ENCODE data around the gene FXYD5.

FXYD5 gene

DNA sequence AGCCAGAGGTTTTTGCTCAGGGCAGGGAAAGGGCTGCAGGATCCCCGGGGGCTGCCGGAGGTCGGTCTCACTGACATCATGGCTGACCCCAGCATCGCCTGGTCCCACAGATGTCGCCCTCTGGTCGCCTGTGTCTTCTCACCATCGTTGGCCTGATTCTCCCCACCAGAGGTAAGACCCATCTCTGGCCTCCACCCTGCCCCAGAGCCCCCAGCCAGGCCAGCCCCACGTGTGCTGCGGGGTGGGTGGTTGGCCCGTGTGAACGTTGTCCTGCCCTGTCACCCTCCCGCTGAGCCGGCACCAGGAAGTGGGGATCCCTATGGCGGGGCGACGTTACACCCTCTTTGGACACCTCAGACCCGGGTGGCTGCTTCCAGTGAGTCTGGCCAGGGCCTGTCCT, 906 bp downstream of the FXYD5 start:
- in situ Hi-C loops (cut with HindIII; ENCODE audit: low sequenced_read_pairs): no loop called here

DNA sequence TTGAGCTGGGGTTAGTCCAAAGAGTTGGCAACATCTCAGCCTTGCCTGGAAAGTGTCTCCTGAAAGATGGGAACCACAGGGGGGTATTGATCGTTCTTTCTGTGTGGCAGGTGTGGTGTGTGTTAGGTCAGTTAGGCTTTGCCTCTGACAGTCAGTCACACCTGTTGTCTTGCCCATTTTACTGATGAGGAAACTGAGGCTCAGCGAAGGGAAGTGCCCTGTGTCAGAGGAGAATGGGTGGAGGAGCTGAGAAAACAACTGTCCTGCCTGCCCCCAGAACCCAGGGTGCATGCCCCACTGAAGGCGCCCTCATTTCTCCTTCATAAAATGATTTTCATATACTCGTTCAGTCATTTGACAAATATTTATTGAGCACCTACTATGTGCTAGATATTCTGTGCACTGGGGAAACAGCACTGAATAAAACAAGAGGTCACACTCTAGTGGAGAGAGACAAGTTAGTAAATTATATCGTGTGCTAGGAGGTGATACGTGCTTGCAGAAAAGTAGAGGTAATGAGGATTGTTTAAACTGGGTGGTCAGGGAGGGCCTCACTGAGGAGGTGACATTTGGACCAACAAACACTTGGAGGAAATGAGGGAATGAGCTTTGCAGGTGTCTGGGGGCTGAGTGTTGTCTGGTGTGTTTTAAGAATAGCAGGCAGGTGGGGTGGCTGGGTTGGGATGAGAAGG, 1.6 kb downstream of the FXYD5 start:
- in situ Hi-C loops (cut with HindIII; ENCODE audit: low sequenced_read_pairs): no loop called here

DNA sequence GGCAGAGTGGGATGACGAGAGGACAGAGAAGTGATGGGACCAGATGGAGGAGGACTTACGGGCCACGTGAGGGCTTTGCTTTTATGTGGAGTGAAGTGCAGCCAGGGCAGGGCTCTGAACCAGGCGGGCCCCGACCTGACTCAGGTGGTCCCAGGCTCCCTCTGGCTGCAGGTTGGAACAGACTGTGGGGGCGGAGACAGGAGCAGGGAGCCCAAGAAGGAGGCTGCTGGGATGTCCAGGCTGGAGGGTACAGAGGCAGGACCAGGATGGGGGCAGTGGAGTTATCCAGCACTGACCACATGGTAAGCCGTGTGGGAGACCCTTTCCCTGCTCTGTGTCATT, 2.1 kb downstream of the FXYD5 start:
- in situ Hi-C loops (cut with HindIII; ENCODE audit: low sequenced_read_pairs): no loop called here

DNA sequence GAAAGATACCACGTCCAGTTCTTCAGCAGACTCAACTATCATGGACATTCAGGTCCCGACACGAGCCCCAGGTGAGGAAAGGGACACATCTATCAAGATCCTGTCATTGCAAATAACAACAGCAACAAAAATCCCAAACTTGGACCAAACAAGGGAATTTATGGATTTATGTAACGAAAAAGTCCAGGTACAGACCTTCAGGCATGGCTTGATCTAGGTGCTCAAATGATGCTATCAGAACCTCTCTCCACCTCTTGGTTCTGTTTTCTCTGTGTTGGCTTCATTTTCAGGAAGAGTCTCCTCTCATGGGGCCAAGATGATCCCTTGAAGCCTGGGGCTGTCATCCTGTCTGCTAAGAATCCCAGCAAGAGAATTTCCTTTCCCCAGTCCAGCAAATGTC, 2.9 kb downstream of the FXYD5 start:
- in situ Hi-C loops (cut with HindIII; ENCODE audit: low sequenced_read_pairs): no loop called here

DNA sequence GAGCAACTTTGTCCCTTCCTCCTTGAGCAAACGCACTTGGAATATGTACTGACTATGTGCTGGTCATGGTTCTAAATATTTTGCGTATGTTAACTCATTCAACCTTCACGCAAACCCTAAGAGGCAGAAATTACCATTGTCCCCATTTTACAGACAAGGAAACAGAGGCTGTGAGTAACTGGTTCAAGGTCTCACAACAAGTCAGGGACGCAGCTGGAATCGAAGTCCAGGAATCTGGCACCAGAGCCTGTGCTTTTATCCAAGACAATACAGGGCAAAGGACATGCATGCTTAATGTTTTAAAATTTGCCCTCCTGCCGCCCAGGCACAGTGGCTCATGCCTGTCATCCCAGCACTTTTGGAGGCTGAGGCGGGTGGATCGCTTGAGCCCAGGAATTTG, 5.1 kb downstream of the FXYD5 start:
- in situ Hi-C loops (cut with HindIII; ENCODE audit: low sequenced_read_pairs): no loop called here

DNA sequence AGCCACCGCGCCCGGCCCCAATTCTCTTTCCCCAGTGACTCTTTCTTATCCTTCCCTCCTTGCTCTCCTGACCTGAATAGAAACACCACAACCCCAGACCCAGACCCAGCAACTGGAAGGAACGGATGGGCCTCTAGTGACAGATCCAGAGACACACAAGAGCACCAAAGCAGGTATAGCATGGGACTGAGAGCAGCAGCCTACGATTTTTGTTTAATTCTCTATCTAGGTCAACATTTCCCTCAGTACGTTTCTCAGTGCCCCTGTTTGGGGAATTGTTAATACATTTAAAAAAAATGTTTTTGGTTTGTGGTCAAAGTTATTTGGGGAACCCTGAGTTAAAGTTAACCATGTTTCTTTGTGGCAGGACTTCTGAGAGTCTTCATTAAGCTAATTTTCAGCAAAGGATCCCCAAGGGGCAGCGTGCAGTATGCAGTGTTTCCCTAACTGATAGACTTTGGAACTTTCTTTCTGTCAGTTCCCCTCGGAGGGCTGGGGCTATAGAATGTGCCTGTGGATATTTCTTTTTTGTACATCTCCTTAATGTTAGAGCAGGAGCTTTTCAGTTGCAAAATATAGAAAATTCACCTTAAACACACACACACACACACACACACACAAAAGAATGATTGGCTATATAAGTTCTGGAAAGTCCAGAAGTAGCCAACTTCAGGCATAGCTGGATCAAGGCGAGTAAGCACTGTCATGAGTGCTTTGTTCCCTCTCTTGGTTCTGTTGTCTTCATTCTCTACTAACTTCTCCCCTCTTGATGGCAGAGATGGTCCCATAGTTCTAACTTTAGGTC, 6.3 kb downstream of the FXYD5 start:
- in situ Hi-C loops (cut with HindIII; ENCODE audit: low sequenced_read_pairs): no loop called here

DNA sequence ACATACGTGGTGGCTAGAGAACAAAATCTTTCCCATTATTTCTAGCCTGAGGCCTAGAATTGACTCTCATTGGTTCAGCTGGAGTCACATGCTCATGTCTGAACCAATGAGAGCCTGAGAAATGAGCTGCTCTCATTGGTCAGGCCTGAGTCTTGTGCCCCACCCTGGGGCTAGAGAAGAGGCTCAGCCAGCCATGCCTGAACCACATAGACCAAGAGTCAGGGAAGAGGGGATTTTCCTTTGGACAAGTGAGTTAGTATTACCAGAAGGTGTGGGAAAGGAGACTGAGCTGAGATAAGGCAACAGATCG, 6.9 kb downstream of the FXYD5 start:
- in situ Hi-C loops (cut with HindIII; ENCODE audit: low sequenced_read_pairs): no loop called here

DNA sequence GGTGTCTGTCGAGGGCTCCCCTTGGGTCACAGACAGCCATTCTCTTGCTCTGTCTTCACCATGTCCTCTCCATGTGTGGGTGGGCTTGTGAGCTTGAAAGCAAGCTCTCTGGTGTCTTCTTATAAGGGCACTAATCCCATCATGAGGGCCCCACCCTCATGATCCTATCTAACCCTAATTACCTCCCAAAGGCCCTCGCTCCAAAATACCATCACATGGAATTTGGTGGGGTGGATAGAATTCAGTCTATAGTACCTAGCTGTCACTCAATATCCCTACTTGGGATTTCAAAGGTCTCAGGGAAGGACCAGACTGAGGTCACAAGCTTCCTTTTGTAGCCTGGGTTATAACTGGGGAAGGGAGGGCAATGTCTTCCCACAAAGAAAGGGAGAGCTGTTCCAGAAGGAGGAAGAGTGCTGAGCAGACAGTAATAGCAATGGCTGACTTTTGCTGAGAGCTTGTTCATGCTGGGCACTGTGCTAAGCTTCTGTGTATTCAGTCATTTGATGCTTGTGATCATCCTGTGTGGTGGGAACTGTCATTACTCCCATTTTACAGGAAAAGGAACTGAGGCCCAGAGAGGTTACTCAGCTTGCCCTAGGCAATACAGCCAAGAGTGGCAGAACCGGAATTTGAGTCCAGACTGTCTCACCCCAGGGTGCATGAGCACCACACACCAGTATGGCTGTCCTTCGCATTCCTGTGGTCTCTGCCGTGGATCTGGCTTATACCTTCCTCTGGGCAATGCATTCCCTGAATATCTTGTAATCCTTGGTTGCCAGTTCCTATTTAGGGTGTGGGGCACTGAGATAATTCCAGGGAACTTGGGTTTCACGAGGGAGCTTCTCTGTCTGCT, 8.2 kb downstream of the FXYD5 start:
- in situ Hi-C loops (cut with HindIII; ENCODE audit: low sequenced_read_pairs): no loop called here

DNA sequence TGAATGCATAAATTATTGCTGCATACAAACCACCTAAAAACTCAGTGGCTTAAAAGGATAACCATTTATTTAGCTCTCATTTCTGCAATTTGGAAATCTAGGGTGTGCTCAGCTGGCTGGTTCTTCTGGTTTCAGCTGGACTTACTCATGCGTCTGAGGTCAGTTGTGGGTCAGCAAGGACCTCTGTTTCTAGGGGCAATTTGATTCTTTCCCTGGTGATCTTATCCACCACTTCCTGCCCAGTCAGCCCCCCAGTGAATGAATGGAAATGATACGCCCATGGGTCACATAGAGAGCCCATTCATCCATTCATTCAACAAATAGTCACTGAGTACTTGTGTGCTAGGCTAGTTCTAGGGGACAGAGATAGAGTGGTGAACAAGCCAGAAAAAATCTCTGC, 9.9 kb downstream of the FXYD5 start:
- in situ Hi-C loops (cut with HindIII; ENCODE audit: low sequenced_read_pairs): no loop called here

DNA sequence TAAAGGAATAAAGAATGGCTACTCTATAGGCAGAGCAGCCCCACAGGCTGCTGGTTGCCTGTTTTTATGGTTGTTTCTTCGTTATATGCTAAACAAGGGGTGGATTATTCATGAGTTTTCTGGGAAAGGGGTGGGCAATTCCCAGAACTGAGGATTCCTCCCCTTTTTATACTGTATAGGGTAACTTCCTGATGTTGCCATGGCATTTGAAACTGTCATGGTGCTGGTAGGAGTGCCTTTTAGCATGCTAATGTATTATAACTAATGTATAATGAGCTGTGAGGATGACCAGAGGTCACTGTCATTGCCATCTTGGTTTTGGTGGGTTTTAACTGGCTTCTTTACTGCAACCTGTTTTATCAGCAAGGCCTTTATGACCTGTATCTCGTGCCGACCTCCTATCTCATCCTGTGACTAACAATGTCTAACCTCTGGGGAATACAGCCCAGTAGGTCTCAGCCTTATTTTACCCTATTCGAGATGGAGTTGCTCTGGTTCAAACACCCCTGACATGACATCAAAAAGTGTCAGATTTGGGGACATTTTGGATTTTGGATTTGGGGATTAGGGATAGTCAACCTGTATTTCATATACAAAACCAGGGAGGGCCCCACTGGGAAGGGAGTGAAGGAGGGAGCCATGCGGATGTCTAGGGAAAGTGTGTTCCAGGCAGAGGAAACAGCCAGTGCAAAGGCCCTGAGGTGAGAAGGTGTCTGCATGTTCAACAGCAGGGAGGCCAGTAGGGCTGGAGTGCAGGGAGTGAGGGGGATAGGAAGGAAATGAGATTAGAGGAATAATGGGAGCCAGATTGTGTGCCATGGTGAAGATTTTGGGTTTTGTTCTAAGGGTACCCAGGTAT, 10.9 kb downstream of the FXYD5 start:
- in situ Hi-C loops (cut with HindIII; ENCODE audit: low sequenced_read_pairs): no loop called here

DNA sequence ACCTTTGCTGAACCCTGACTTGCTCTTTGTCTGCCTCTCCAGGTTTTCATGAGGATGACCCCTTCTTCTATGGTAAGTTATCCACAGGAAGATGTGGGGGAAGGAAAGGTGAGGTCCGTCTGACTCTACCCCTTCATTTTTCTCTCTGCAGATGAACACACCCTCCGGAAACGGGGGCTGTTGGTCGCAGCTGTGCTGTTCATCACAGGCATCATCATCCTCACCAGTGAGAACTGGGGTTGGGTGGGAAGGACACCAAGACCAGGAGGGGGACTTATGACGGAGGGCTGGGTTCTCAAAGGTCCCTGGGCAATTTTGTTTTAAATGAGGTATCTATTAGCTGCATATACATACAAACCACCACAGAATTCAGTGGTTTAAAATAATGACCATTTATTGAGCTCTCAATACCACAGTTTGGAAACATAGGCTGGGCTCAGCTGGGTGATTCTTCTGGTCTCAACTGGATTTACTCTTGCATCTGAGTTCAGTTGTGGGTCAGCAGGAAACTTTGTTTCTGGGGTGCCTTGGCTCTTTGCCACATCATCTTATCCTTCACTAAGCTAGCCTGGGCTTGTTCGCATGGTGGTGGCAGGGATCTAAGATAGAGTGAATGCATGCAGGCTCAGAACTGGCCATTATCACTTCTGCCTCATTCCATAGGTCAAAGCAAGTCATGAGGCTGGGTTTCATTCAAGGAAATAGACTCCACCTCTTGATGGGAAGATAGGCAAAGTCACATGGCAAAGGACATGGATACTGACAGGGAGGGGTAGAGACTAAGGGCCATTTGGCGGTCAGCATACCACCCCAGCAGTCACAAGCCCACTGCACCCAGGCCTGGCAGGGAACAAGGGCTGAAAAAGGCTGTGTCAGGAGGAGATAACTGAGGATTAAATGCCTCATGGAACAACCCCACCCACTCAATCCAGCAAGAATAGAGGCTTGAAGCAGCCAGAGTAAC, 11.8 kb downstream of the FXYD5 start:
- in situ Hi-C loops (cut with HindIII; ENCODE audit: low sequenced_read_pairs): no loop called here

DNA sequence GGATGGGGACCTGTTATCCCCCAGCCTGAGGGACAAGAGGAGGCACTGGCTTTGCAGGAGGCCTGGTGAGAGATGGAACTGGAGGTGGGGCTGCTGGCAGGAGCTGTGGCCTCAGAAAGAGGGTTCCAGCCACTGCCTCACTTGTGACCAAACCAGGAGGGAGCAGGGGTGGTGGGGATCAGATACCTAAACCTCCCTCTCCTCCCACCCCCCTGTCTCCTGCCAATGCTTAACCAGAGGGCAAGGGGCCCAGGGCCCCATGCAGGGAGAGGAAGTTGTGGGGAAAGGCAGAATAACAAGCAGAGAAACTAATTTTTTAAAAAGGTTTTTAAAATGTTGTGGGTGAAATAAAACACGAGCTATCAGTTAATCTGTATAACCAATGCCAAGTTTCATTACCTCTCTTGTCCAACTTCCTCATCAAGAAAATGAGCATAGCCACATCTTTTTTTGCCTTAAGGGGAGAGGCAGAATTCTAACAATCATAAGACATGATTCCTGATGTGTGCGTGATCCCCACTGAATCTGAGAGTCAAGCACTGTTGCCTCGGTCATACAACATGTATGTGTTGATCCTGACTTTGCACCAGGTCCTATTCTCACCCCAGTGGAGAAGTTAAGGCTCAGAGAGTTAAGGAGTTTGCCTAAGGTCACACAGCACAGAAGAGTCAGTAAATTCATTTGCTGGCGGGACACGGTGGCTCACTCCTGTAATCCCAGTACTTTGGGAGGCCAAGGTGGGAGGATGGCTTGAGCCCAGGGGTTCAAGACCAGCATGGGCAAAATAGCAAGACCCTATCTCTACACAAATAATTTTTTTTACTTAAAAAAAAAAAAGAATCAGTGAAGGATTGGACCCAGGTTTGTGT, 12.9 kb downstream of the FXYD5 start:
- in situ Hi-C loops (cut with HindIII; ENCODE audit: low sequenced_read_pairs): no loop called here

DNA sequence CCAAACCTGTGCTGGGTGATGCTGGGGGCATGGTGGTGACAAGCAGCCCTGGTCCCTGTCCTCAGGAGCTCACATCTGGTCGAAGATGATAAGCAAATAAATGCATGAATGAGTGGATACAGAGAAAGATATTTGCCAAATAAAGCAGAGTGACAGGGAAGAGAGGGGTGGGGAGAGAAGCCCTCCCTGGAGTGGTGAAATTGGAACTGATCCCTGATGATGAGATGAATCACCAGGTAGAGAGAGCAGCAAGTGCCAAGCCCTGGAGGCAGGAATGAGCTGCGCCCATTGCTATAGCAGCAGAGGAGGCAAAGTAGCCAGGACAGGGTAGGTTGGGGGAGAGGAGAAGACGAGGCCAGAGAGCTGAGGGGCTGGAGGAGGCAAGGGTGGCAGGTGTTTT, 13.7 kb downstream of the FXYD5 start:
- in situ Hi-C loops (cut with HindIII; ENCODE audit: low sequenced_read_pairs): no loop called here

DNA sequence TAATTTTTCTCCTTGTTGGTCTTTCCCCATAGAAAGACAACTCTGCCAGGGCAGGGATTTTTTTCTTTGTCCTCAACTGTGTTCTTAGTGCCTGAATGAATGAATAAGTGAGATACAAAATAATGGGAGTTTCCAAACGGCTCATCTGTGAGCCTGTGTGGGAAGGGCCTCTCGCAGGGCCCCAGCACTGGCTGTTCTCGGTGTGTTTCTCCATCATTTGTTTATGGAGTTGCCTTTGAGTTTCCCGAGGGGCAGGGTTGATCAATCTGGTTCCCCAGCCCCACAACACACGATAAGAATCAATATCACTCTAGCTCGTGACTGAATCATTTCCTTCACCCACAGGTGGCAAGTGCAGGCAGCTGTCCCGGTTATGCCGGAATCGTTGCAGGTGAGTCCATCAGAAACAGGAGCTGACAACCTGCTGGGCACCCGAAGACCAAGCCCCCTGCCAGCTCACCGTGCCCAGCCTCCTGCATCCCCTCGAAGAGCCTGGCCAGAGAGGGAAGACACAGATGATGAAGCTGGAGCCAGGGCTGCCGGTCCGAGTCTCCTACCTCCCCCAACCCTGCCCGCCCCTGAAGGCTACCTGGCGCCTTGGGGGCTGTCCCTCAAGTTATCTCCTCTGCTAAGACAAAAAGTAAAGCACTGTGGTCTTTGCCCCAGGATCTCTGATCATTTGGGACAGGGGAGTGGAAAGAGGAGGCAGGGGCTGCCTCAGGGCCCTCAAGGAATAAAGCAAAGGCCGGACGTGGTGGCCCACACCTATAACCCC, 14.9 kb downstream of the FXYD5 start:
- in situ Hi-C loops (cut with HindIII; ENCODE audit: low sequenced_read_pairs): no loop called here

DNA sequence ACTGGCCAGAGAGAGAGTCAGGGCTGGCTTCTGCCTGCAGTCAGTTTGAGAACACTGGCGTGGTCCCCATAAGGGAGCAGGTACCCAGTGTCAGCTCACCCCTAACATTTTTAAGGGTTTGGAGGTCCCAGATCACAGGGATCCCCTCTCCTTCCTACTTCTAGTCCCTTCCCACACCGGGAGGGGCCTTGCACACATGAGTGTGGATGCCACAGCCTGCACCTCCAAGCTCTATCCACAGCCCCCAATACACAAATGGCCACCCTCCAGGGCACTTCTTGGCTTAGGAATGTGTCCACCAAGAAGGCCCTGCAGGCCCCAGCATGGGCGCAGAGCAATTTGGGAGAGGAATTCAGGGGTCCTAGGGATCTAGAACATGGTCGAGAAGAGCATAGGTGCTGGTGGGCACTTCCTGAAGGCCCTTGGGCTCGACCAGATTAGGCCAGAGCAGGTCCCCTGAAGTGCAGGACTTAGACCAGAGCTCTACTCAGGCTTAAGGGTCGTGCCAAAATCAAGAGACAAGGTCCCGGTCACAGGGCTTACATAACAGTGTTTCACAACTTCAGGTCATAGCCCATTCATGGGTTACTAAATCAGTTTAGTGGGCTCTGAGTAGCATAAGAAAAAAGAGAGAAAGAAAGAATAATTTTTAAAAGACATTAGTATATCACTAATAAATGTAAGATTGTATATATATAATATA, 16.0 kb downstream of the FXYD5 start:
- in situ Hi-C loops (cut with HindIII; ENCODE audit: low sequenced_read_pairs): no loop called here

DNA sequence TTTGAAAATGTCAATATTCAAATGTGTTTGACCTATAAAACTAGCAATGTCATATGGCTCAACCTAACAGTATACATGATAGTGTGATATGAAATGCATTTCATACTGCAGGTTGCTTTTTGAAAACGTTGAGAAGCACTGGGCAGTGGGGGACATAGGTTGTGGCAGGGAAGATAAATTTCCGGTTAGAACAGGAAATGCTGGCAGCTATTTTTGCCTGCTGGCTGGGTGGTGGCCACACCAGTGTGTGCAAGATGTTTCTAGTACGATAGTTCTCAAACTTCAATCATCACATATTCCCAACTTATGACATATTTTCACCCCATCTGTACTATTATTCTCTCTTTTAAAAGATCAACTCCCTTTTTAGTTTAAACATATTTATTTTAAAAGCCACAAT, 17.2 kb downstream of the FXYD5 start:
- in situ Hi-C loops (cut with HindIII; ENCODE audit: low sequenced_read_pairs): no loop called here

DNA sequence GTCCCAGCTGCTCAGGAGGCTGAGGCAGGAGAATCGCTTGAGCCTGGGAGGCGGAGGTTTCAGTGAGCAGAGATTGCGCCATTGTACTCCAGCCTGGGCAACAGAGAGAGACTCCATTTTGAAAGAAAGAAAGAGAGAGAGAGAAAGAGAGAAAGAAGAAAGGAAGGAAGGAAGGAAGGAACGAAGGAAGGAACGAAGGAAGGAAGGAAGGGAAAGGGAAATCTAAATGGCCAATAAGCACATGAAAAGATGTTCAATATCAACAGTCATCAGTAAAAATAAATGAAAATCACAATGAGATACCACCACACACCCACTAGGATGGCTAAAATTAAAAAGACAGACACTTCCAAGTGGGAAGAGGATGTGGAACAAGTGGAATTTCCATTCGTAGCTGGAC, 19.7 kb downstream of the FXYD5 start:
- in situ Hi-C loops (cut with HindIII; ENCODE audit: low sequenced_read_pairs): no loop called here

DNA sequence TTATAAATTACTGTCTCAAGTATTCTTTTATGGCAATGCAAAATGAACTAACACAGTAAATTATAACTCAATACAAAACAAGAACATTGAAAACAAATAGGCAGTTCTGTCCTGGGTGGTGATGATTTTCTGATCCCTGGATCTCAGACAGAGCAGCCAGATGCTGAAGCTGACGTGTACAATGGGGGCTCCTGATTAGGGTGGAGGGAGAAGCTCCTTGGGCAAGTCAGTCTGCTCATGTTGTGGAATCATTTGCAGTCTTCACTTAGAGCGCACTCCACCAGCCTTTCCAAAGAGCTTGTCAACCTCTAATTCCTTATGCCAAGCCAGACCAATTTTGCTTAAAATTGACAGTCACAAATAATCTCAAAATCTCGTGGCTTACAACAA, 21.6 kb downstream of the FXYD5 start:
- in situ Hi-C loops (cut with HindIII; ENCODE audit: low sequenced_read_pairs): no loop called here

All from DLD1 (cell line).